Caco-2 (cell line): ENCODE results near the gene SETD3. TPM values are rescaled to one million over a fixed set of nuclear protein-coding genes. Genes with fewer than 3 reads are reported as not detected.

Source experiments
- BruUV-seq: library from RNA; stranded (reverse); fragments of 400-500 nt; replicated peaks from 2 replicates; lab custom pipeline; 2021; lab: Mats Ljungman, UMichigan
- CTCF ChIA-PET: fragments of 300-600 bp; sonication (Branson Sonifier 250); formaldehyde crosslinking; loops from one replicate; lab custom pipeline; 2022; ENCODE audit warnings: antibody characterized with exemption; lab: Charles Lee
- POLR2A ChIA-PET: fragments of 300-600 bp; sonication (Branson Sonifier 250); formaldehyde crosslinking; loops from one replicate; lab custom pipeline; 2022; ENCODE audit warnings: antibody characterized with exemption; lab: Charles Lee
- DNase-seq, 2 experiments: peaks; one replicate each; pipeline versions ENCODE4 v3.0.0 to v3.0.0-alpha.2; 2020 to 2022
- H3K27me3 ChIP-seq: replicated peaks from 2 replicates; pipeline ENCODE4 v1.6.0; 2011; ENCODE audit warnings: low read length; ENCODE audit not compliant: control insufficient read depth, insufficient read depth
- H3K36me3 ChIP-seq: 2 replicates; pipeline ENCODE4 v1.5.1; 2011; ENCODE audit warnings: low read length; ENCODE audit not compliant: control insufficient read depth, insufficient read depth
- H3K4me1 ChIP-seq: fragments of 250-450 bp; sonication (Bioruptor Pico); 2 replicates; pipeline ENCODE4 v1.5.1; 2020; ENCODE audit warnings: mild to moderate bottlenecking
- H3K4me3 ChIP-seq: 2 replicates; pipeline ENCODE4 v1.5.1; 2011; ENCODE audit warnings: low read depth, mild to moderate bottlenecking, control low read depth, low read length
- H3K9me3 ChIP-seq: fragments of 250-450 bp; sonication (Bioruptor Pico); 2 replicates; pipeline ENCODE4 v1.5.1; 2020; ENCODE audit warnings: mild to moderate bottlenecking, moderate library complexity
- H3K27ac Mint-ChIP-seq: one replicate; pipeline ENCODE4 v1.8.0; 2022; ENCODE audit warnings: mixed read lengths; ENCODE audit not compliant: unreplicated experiment
- H3K27me3 Mint-ChIP-seq: one replicate; pipeline ENCODE4 v1.8.0; 2022; ENCODE audit warnings: mixed read lengths; ENCODE audit not compliant: insufficient read depth, unreplicated experiment
- H3K36me3 Mint-ChIP-seq: one replicate; pipeline ENCODE4 v1.8.0; 2022; ENCODE audit warnings: mild to moderate bottlenecking, mixed read lengths; ENCODE audit not compliant: insufficient read depth, unreplicated experiment
- H3K4me1 Mint-ChIP-seq: one replicate; pipeline ENCODE4 v1.8.0; 2022; ENCODE audit warnings: low read depth, mixed read lengths; ENCODE audit not compliant: unreplicated experiment
- H3K4me3 Mint-ChIP-seq: one replicate; pipeline ENCODE4 v1.8.0; 2022; ENCODE audit warnings: mild to moderate bottlenecking, moderate library complexity, mixed read lengths; ENCODE audit not compliant: unreplicated experiment
- H3K9me3 Mint-ChIP-seq: one replicate; pipeline ENCODE4 v1.8.0; 2022; ENCODE audit warnings: mixed read lengths; ENCODE audit not compliant: unreplicated experiment
- CTCF ChIP-seq, 2 experiments: fragments of 200-600 bp in 1 of 2; IDR thresholded peaks; 1 replicate in 1 of 2; 2 replicates in 1 of 2; pipeline versions ENCODE4 v1.5.1 to v1.8.0; 2011 to 2022; ENCODE audit warnings: antibody characterized with exemption in 1 of 2, control low read depth in 1 of 2, inconsistent platforms in 1 of 2, low read depth in 1 of 2, low read length in 1 of 2, mild to moderate bottlenecking in 1 of 2, moderate library complexity in 1 of 2; ENCODE audit not compliant: insufficient read depth in 1 of 2, severe bottlenecking in 1 of 2, unreplicated experiment in 1 of 2
- intact Hi-C: fragments of 100-400 bp; cut with micrococcal nuclease; formaldehyde crosslinking; loops from one replicate; pipeline ENCODE4 v1.10.0; 2022; ENCODE audit not compliant: unreplicated experiment
- total RNA-seq: library from RNA; stranded (reverse); gene quantifications from 2 replicates; pipeline ENCODE4 v1.2.3, GENCODE V29; 2022

SETD3 gene
- total RNA-seq, 1 experiment from 2014 or later: 74.3 TPM

GRCh38 chr14:99479160-99479905, 1.3 kb downstream of the SETD3 start:
- H3K36me3 Mint-ChIP-seq: peaks cover 22% of the 10 kb centered on the region
- no peak for DNase-seq
- peak overlapping the region; percentile 69 for H3K27ac Mint-ChIP-seq
- Histone ChIP-seq H3K4me1 (peaks cover 24% of the 10 kb centered on the region), H3K4me3 (peak overlapping the region; percentile 92), H3K27me3 (no peaks in the 10 kb centered on the region), H3K36me3 (no peaks in the 10 kb centered on the region), H3K9me3 (no peaks in the 10 kb centered on the region)
- intact Hi-C loops: loop anchor here (1.0 kb wide), 1 partner anchor 19 kb away; no protein-coding TSS in a partner anchor
- H3K4me1 Mint-ChIP-seq: peaks cover 38% of the 10 kb centered on the region
- ChIA-PET CTCF (no interaction called here), POLR2A (no interaction called here)
- H3K27me3 Mint-ChIP-seq: no peaks in the 10 kb centered on the region
- BruUV-seq: no TSS peak
- TF ChIP-seq CTCF (IDR thresholded peaks at IDR 0.05; ENCODE audit: insufficient read depth in 1 of 2, low read depth in 1 of 2, low read length in 1 of 2, severe bottlenecking in 1 of 2, unreplicated experiment in 1 of 2): no peak
- H3K9me3 Mint-ChIP-seq: no peaks in the 10 kb centered on the region
- H3K4me3 Mint-ChIP-seq: peak overlapping the region; percentile 91

- peak overlapping the region; percentile 91 for H3K4me3 Mint-ChIP-seq
- BruUV-seq: no TSS peak
- CTCF ChIA-PET: no interaction called here
- H3K4me1 ChIP-seq: peaks cover 24% of the 10 kb centered on the region
- no peak for DNase-seq
- H3K4me1 Mint-ChIP-seq: peaks cover 26% of the 10 kb centered on the region
- POLR2A ChIA-PET: no interaction called here
- peaks cover 22% of the 10 kb centered on the region for H3K36me3 Mint-ChIP-seq
- H3K27me3 ChIP-seq: no peaks in the 10 kb centered on the region
- no peaks in the 10 kb centered on the region for H3K9me3 ChIP-seq
- peak overlapping the region; percentile 65 for H3K27ac Mint-ChIP-seq
- H3K9me3 Mint-ChIP-seq: no peaks in the 10 kb centered on the region
- intact Hi-C loops: no loop called here
- H3K27me3 Mint-ChIP-seq: no peaks in the 10 kb centered on the region
- no peaks in the 10 kb centered on the region for H3K36me3 ChIP-seq
- no peak for TF ChIP-seq CTCF (IDR thresholded peaks at IDR 0.05; ENCODE audit: insufficient read depth in 1 of 2, low read depth in 1 of 2, low read length in 1 of 2, severe bottlenecking in 1 of 2, unreplicated experiment in 1 of 2)
- H3K4me3 ChIP-seq: no peak overlapping the region
Observed at GRCh38 chr14:99478128-99478527, 2.5 kb downstream of the SETD3 start.

GRCh38 chr14:99476864-99477263, 3.8 kb downstream of the SETD3 start:
- Mint-ChIP-seq H3K9me3 (no peaks in the 10 kb centered on the region), H3K27ac (no peak overlapping the region), H3K27me3 (no peaks in the 10 kb centered on the region), H3K36me3 (peaks cover 18% of the 10 kb centered on the region), H3K4me3 (no peak overlapping the region), H3K4me1 (peaks cover 23% of the 10 kb centered on the region)
- BruUV-seq: no TSS peak
- H3K27me3 ChIP-seq: no peaks in the 10 kb centered on the region
- H3K36me3 ChIP-seq: no peaks in the 10 kb centered on the region
- no peak for DNase-seq
- H3K4me3 ChIP-seq: no peak overlapping the region
- CTCF ChIA-PET: no interaction called here
- peaks cover 20% of the 10 kb centered on the region for H3K4me1 ChIP-seq
- no peak for TF ChIP-seq CTCF (IDR thresholded peaks at IDR 0.05; ENCODE audit: insufficient read depth in 1 of 2, low read depth in 1 of 2, low read length in 1 of 2, severe bottlenecking in 1 of 2, unreplicated experiment in 1 of 2)
- no peaks in the 10 kb centered on the region for H3K9me3 ChIP-seq
- POLR2A ChIA-PET: no interaction called here
- intact Hi-C loops: no loop called here
